Testis (tissue), 2 donors: ENCODE measurements around the gene EMC8.

Experiments
- CTCF ChIP-seq, 3 experiments: fragments of 450-650 bp in 2 of 3; fragments of 200-600 bp in 1 of 3; sonication (generic) in 1 of 3; IDR thresholded peaks; one replicate each; pipeline ENCODE4 v1.5.1; 2016 to 2019; ENCODE audit warnings: antibody characterized with exemption in 3 of 3, mild to moderate bottlenecking in 2 of 3, moderate library complexity in 1 of 3
- POLR2A ChIP-seq: fragments of 450-650 bp; IDR thresholded peaks from one replicate; pipeline ENCODE4 v1.6.1; 2017; ENCODE audit warnings: antibody characterized with exemption, mild to moderate bottlenecking, moderate library complexity

- TF ChIP-seq CTCF (IDR thresholded peaks at IDR 0.05), result no peak
- TF ChIP-seq POLR2A, result no peak
Observed at GRCh38 chr16:85798901-85799496, 345 bp downstream of the EMC8 start.
